ENCODE measurements around the gene SERPINA10. TPM values are rescaled to one million over a fixed set of nuclear protein-coding genes. Genes with fewer than 3 reads are reported as not detected.

SERPINA10 gene
- total RNA-seq, 4 donors from 2014 or later, result not detected

- TF ChIP-seq CTCF (IDR thresholded peaks at IDR 0.05), result no peak
- no peak for TF ChIP-seq POLR2A (IDR thresholded peaks at IDR 0.05)
- no peak overlapping the region for H3K27ac ChIP-seq
- H3K36me3 ChIP-seq, result no peaks in the 10 kb centered on the region
- no peak for DNase-seq
- H3K4me1 ChIP-seq, result no peaks in the 10 kb centered on the region
- intact Hi-C loops (cut with DNase I), result no loop called here
- no peaks in the 10 kb centered on the region for H3K27me3 ChIP-seq
- H3K4me3 ChIP-seq, result no peak overlapping the region
- 92% methylated on average over 4 of the region's 4 CpGs; no CpG with 5 or more reads in 1 of the 2 donors for WGBS, 2 donors
- no peaks in the 10 kb centered on the region for H3K9me3 ChIP-seq
Measured at GRCh38 chr14:94237983-94238382, 55.1 kb downstream of the SERPINA10 start.

- H3K4me1 ChIP-seq, result no peaks in the 10 kb centered on the region
- intact Hi-C loops (cut with DNase I), result no loop called here
- H3K36me3 ChIP-seq, result no peaks in the 10 kb centered on the region
- no peak for DNase-seq
- H3K9me3 ChIP-seq, result no peaks in the 10 kb centered on the region
- no peak overlapping the region for H3K27ac ChIP-seq
- H3K4me3 ChIP-seq, result no peak overlapping the region
- H3K27me3 ChIP-seq, result no peaks in the 10 kb centered on the region
- no peak for TF ChIP-seq POLR2A (IDR thresholded peaks at IDR 0.05)
- no peak for TF ChIP-seq CTCF (IDR thresholded peaks at IDR 0.05)
Measured at GRCh38 chr14:94237046-94237445, 56.0 kb downstream of the SERPINA10 start.

Other genes starting within 250 kb of the SERPINA10 start
- gene DDX24, start 212.1 kb downstream of the SERPINA10 start, total RNA-seq, result 100 to 1,000 TPM in 1 of 4 donors, 10 to 100 TPM in 3; 63.9 to 114 (median 71.9) TPM
- gene IFI27L1, start 212.0 kb downstream of the SERPINA10 start, total RNA-seq, result 10 to 100 TPM in 1 of 4 donors, 1 to 10 TPM in 3; 1.9 to 12.5 (median 8.6) TPM
- 100 to 1,000 TPM in 3 of 4 donors, 10 to 100 TPM in 1; 39.5 to 958 (median 291) TPM for gene IFI27, start 182.5 kb downstream of the SERPINA10 start, total RNA-seq
- gene IFI27L2, start 163.7 kb downstream of the SERPINA10 start, total RNA-seq, result 10 to 100 TPM; 50.6 to 97.1 (median 66.0) TPM
- 1 to 10 TPM in 1 of 4 donors, under 1 TPM in 3; 0.08 to 1.7 (median 0.48) TPM for gene PPP4R4, start 118.9 kb downstream of the SERPINA10 start, total RNA-seq
- not detected for gene SERPINA6, start 30.1 kb upstream of the SERPINA10 start, total RNA-seq
- not detected for gene SERPINA2, start 73.4 kb upstream of the SERPINA10 start, total RNA-seq
- 10 to 100 TPM in 1 of 4 donors, 1 to 10 TPM in 3; 1.7 to 16.4 (median 5.8) TPM for gene SERPINA1, start 95.3 kb upstream of the SERPINA10 start, total RNA-seq
- not detected for gene SERPINA11, start 159.5 kb upstream of the SERPINA10 start, total RNA-seq
- not detected for gene SERPINA9, start 182.9 kb upstream of the SERPINA10 start, total RNA-seq
- not detected for gene SERPINA12, start 216.2 kb upstream of the SERPINA10 start, total RNA-seq